ENCODE results near the gene FTO.

The FTO gene

GRCh38 chr16:53973021-53973420 lies 269.1 kb downstream of the FTO start:
- no peak for DNase-seq

- no peak for DNase-seq
Observed at GRCh38 chr16:53974484-53975080, 270.6 kb downstream of the FTO start.

- no peak for DNase-seq
Observed at GRCh38 chr16:53980675-53981074, 276.7 kb downstream of the FTO start.

GRCh38 chr16:53982631-53983042 lies 278.7 kb downstream of the FTO start:
- DNase-seq: no peak

- DNase-seq: no peak
Observed at GRCh38 chr16:53984936-53985335, 281.0 kb downstream of the FTO start.

GRCh38 chr16:53985861-53986260 lies 281.9 kb downstream of the FTO start:
- no peak for DNase-seq

GRCh38 chr16:53986793-53987192 lies 282.8 kb downstream of the FTO start:
- no peak for DNase-seq

GRCh38 chr16:53988136-53988535 lies 284.2 kb downstream of the FTO start:
- no peak for DNase-seq

- no peak for DNase-seq
Observed at GRCh38 chr16:53989597-53989996, 285.6 kb downstream of the FTO start.

GRCh38 chr16:53991754-53992378 lies 287.9 kb downstream of the FTO start:
- no peak for DNase-seq

GRCh38 chr16:53995378-53995777 lies 291.4 kb downstream of the FTO start:
- no peak for DNase-seq

- no peak for DNase-seq
Observed at GRCh38 chr16:53996961-53997360, 293.0 kb downstream of the FTO start.

GRCh38 chr16:53998024-53998810 lies 294.3 kb downstream of the FTO start:
- DNase-seq: no peak

GRCh38 chr16:53998966-53999522 lies 295.1 kb downstream of the FTO start:
- DNase-seq: no peak

GRCh38 chr16:53999841-54000240 lies 295.9 kb downstream of the FTO start:
- DNase-seq: no peak

GRCh38 chr16:54000361-54000760 lies 296.4 kb downstream of the FTO start:
- DNase-seq: no peak

- no peak for DNase-seq
Observed at GRCh38 chr16:54006693-54007092, 302.7 kb downstream of the FTO start.

- no peak for DNase-seq
Observed at GRCh38 chr16:54007504-54007903, 303.5 kb downstream of the FTO start.

- no peak for DNase-seq
Observed at GRCh38 chr16:54009464-54010176, 305.7 kb downstream of the FTO start.

GRCh38 chr16:54015147-54015546 lies 311.2 kb downstream of the FTO start:
- DNase-seq: no peak

GRCh38 chr16:54022362-54022761 lies 318.4 kb downstream of the FTO start:
- DNase-seq: no peak

GRCh38 chr16:54026456-54026855 lies 322.5 kb downstream of the FTO start:
- DNase-seq: no peak

GRCh38 chr16:54027062-54027461 lies 323.1 kb downstream of the FTO start:
- DNase-seq: no peak

Data from activated CD4-positive, alpha-beta T cell treated with anti-CD3 and anti-CD28 coated beads for 48 hours (primary cell).